GM10847 (cell line): ENCODE results near the gene TXNDC17.

Experiments
- POLR2A ChIP-seq: IDR thresholded peaks from 2 replicates; pipeline ENCODE4 v1.6.1; 2011; ENCODE audit not compliant: insufficient read length; ENCODE audit errors: extremely low read depth

TXNDC17 gene

GRCh38 chr17:6670571-6670970 is 29.7 kb downstream of the TXNDC17 start:
- no peak for TF ChIP-seq POLR2A

GRCh38 chr17:6670999-6671398 is 30.1 kb downstream of the TXNDC17 start:
- no peak for TF ChIP-seq POLR2A

DNA sequence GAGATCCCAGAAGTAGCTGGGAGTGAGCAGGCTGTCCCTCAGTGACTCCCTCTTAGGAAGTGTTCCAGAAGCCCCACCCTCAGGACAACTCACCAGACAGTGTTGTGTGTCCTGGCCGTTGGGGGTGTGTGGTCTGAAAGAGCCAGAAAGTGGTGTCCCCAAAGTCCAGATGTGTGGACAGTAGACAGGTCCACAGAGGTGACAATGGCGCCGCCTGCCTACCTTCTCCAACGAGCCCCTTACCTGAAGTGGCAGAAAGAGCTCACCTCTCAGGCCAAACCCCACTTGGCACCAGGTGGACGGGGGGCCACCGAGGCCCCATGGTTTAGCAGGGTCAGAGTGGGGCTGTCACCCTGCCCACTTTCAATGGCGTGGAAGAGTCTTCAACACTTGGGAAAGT is 30.6 kb downstream of the TXNDC17 start:
- TF ChIP-seq POLR2A, result no peak

GRCh38 chr17:6674586-6674985 is 33.7 kb downstream of the TXNDC17 start:
- no peak for TF ChIP-seq POLR2A

- no peak for TF ChIP-seq POLR2A
Observed at GRCh38 chr17:6675201-6675825, 34.5 kb downstream of the TXNDC17 start.

DNA sequence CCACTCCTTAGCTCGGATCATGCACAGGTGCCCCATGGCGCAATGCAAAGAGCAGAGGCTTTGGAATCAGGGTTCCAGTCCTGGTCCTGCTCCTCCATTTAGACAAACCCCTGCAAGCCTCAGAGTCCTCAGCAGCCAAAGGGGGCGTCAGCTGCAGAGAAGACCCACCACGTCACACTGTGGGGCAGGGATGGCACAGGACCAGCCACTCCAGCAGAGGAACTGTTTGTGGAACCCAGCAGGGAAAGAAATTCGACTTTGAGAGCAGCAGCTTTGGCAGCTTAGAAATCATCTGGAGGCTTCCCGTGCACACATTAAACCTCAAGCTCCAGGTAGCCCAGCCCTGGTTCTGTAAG is 35.9 kb downstream of the TXNDC17 start:
- no peak for TF ChIP-seq POLR2A

GRCh38 chr17:6677158-6677831 is 36.4 kb downstream of the TXNDC17 start:
- no peak for TF ChIP-seq POLR2A

DNA sequence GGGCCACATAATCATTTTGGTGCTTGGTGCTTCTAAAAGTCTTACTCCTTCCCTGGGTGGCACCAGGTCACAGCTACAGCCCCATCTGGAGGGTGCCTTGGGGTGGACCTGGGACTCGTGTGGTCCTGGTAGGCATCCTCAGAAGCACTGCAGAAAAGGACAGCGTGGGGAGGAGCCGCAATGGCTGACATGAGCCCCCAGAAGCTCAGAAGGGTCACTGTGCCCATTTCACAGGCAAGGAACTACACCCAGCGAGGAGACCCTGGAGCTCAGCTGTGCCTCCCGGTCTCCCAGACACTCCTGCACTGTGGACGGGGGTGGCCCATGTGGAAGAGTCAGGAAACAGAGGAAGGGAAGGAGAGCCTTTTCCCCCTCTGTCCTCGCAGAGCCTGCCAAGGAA is 37.1 kb downstream of the TXNDC17 start:
- TF ChIP-seq POLR2A, result no peak

DNA sequence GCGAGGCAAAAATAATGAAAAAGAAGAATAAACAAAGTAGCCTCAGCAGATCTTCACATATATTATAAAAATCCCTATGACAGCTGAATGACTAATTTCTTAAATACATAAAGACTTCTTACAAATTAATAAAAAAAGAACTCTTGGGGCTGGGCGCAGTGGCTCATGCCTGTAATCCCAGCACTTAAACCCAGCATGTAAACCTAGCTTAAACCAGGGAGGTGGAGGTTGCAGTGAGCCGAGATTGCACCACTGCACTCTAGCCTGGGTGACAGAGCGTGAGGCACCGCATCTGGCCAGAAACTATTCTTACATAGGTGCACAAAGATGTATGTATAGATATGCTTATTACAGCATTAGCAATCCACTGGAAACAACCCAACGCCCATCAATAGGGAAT is 38.4 kb downstream of the TXNDC17 start:
- TF ChIP-seq POLR2A, result no peak

GRCh38 chr17:6681176-6681575 is 40.3 kb downstream of the TXNDC17 start:
- TF ChIP-seq POLR2A, result no peak

DNA sequence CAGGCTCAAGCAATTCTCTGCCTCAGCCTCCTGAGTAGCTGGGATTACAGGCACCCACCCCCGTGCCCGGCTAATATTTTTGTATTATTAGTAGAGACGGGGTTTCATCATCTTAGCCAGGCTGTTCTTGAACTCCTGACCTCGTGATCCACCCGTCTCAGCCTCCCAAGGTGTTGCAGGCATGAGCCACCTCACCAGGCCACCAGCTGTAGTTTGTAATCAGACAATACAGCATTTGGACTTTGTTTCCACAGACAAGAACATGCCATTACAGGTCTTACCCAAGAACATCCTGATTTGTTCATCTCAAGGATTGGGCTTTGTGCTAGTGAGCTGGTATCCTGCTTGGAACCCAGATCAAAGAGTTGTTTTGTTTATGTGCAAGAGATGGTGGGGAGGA is 40.8 kb downstream of the TXNDC17 start:
- no peak for TF ChIP-seq POLR2A

DNA sequence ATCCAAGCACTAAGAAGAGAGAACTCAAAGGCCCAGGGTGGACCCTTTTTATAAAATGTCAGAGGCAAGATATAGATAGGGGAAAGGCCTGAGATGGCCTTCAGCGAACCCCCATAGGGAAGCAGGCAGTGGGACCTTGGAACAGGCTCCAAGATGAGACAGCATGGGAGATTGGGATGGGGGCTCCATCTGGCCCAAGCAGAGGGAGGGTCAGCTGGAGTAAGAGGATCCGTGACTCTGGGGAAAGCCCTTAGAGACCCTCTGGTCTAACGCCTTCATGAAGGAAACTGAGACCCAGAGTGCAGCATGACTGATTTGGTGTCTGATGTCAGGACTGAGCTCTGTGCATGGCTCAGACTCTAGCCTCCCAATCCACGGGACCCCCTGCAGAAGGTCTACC is 41.5 kb downstream of the TXNDC17 start:
- no peak for TF ChIP-seq POLR2A

- TF ChIP-seq POLR2A, result no peak
Observed at GRCh38 chr17:6683081-6683684, 42.3 kb downstream of the TXNDC17 start.

- no peak for TF ChIP-seq POLR2A
Observed at GRCh38 chr17:6683730-6684459, 43.0 kb downstream of the TXNDC17 start.

DNA sequence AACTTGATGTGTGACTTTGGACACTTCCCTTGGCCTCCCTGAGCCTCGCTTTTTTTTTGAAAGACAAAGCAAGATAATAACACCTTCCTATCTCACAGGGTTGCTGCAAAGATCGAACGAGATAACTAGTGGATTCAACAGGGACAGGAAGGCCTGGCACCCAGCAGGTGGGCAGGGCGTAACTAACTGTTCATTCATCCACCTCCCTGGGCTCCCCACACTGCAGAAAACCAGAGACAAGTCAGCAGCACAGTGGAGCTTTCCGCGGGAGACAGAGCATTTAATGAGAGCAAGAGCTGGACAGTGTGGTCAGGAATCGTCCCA is 43.6 kb downstream of the TXNDC17 start:
- no peak for TF ChIP-seq POLR2A

DNA sequence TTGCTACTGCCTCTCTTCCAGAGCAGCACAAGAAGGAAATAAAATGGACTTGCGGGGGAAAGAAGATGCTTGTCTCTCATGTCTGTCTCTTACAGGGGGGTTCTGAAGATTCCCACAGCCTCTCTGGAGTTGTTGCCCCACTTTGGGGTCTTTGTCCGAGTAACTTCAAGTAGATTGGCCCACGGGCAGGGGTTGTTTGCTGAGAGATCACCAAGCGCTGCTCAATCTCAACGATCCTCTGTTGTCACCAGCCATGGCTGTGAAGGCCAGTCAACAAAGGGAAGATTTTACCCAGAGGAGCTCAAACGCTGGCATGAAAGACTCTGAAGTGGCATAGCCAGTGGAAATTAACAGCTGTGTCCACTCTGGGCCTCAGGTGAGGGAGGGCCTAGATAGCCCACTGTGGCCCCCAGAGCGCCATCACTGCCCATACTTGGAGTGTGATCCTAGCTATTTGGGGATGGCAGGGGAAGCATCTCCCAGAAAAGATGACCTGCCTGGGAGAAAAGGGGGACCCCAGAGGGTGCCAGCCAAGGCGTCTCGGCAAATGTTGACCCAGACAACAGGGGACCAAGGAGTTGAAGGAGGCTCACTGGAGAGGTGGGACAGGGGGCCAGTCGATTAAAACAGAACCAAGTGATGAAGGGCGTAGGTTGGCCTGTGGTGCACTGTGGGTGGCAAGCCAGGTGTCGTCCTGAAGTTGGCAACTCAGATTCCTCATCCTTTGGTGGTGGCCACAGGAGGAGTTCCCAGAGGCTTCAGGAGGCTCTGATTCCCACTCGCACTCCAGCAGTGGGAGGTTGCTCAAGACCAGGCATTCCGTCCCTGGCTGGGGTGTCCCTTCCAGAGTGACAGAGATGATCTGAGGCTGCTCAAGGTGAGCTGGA is 44.3 kb downstream of the TXNDC17 start:
- TF ChIP-seq POLR2A, result no peak

- TF ChIP-seq POLR2A, result no peak
Observed at GRCh38 chr17:6686026-6686425, 45.2 kb downstream of the TXNDC17 start.
